Skeletal muscle tissue (tissue), 4 donors: ENCODE measurements around the gene ETFBKMT. TPM values are rescaled to one million over a fixed set of nuclear protein-coding genes. Genes with fewer than 3 reads are reported as not detected.
"Not testable (repeated sequence)": the region's sequence is repeated elsewhere in the genome, so short reads cannot be mapped to it uniquely, and the experiment has no call there.

Experiments used
- H3K27ac ChIP-seq: one replicate; pipeline ENCODE4 v1.7.0; 2013; ENCODE audit warnings: mild to moderate bottlenecking, low read depth, low read length, inconsistent platforms
- H3K27me3 ChIP-seq, 3 donors: one replicate each; pipeline ENCODE4 v1.7.0; 2013; ENCODE audit warnings: low read length in 3 of 3; ENCODE audit not compliant: control insufficient read depth in 3 of 3, insufficient read depth in 3 of 3
- H3K36me3 ChIP-seq, 3 donors: one replicate each; pipeline ENCODE4 v1.7.0; 2013; ENCODE audit warnings: low read length in 3 of 3; ENCODE audit not compliant: control insufficient read depth in 3 of 3, insufficient read depth in 3 of 3
- H3K4me1 ChIP-seq, 3 donors: one replicate each; pipeline ENCODE4 v1.7.0; 2013; ENCODE audit warnings: low read length in 3 of 3, mild to moderate bottlenecking in 3 of 3; ENCODE audit not compliant: control insufficient read depth in 3 of 3, insufficient read depth in 3 of 3
- H3K4me3 ChIP-seq, 3 donors: one replicate each; pipeline ENCODE4 v1.7.0; 2013; ENCODE audit warnings: low read length in 3 of 3
- H3K9ac ChIP-seq, 3 donors: one replicate each; pipeline ENCODE4 v1.7.0; 2013; ENCODE audit warnings: low read length in 3 of 3, mild to moderate bottlenecking in 3 of 3, moderate library complexity in 2 of 3, low read depth in 1 of 3
- H3K9me3 ChIP-seq, 3 donors: one replicate each; pipeline ENCODE4 v1.7.0; 2013; ENCODE audit warnings: low read length in 3 of 3; ENCODE audit not compliant: control insufficient read depth in 3 of 3
- total RNA-seq: library from RNA; depleted of rRNA; stranded (reverse); fragments of >200 nt; gene quantifications from one replicate; pipeline ENCODE4 v1.2.3, GENCODE V29; 2014
- donor health status: Osteomylitis.

ETFBKMT gene
- total RNA-seq, 1 donor from 2014 or later: 2.1 TPM

- Histone ChIP-seq H3K4me1 (no peaks in the 10 kb centered on the region), H3K27me3 (no peaks in the 10 kb centered on the region), H3K9me3 (no peaks in the 10 kb centered on the region), H3K4me3 (no peak overlapping the region), H3K9ac (no peak overlapping the region), H3K36me3 (peaks cover 0 to 3% (median 0%) of the 10 kb centered on the region in 3 donors), H3K27ac (peak overlapping the region; percentile 15)
These were observed 55.2 kb downstream of the ETFBKMT start for GRCh38 chr12:31714406-31715271.

GRCh38 chr12:31715283-31715825 is 55.9 kb downstream of the ETFBKMT start:
- Histone ChIP-seq H3K27me3 (no peaks in the 10 kb centered on the region), H3K9ac (no peak overlapping the region), H3K27ac (peak overlapping the region; percentile 15), H3K4me3 (no peak overlapping the region), H3K36me3 (peaks cover 0 to 3% (median 0%) of the 10 kb centered on the region in 3 donors), H3K9me3 (no peaks in the 10 kb centered on the region), H3K4me1 (no peaks in the 10 kb centered on the region)

- H3K27me3 ChIP-seq, H3K9me3 ChIP-seq, H3K27ac ChIP-seq, H3K4me3 ChIP-seq, H3K4me1 ChIP-seq, H3K9ac ChIP-seq, H3K36me3 ChIP-seq: not testable (repeated sequence)
These were observed 57.5 kb downstream of the ETFBKMT start for GRCh38 chr12:31716998-31717397.

GRCh38 chr12:31718542-31719198 is 59.2 kb downstream of the ETFBKMT start:
- not testable (repeated sequence) for H3K27me3 ChIP-seq, H3K4me1 ChIP-seq, H3K9me3 ChIP-seq, H3K4me3 ChIP-seq, H3K36me3 ChIP-seq, H3K9ac ChIP-seq, H3K27ac ChIP-seq

- H3K27ac ChIP-seq: no peak overlapping the region
- H3K4me3 ChIP-seq: no peak overlapping the region
- H3K36me3 ChIP-seq: peaks cover 0 to 3% (median 3%) of the 10 kb centered on the region in 3 donors
- H3K9ac ChIP-seq: no peak overlapping the region
- H3K27me3 ChIP-seq: no peaks in the 10 kb centered on the region
- no peaks in the 10 kb centered on the region for H3K9me3 ChIP-seq
- peaks cover 0 to 9% (median 0%) of the 10 kb centered on the region in 3 donors for H3K4me1 ChIP-seq
These were observed 63.1 kb downstream of the ETFBKMT start for GRCh38 chr12:31722580-31722979.

Other genes starting within 250 kb of the ETFBKMT start
- 29.2 TPM for gene DENND5B, start 68.6 kb upstream of the ETFBKMT start, total RNA-seq
- 11.5 TPM for gene AMN1, start 69.3 kb downstream of the ETFBKMT start, total RNA-seq